Astrocyte (in vitro differentiated cells and primary cell): ENCODE results near the gene CDC14B.

Source experiments
- CTCF ChIP-seq: IDR thresholded peaks from 2 replicates; pipeline ENCODE4 v1.5.1; 2011; ENCODE audit warnings: low read depth, mild to moderate bottlenecking, inconsistent platforms, low read length, moderate library complexity; ENCODE audit not compliant: insufficient read depth
- EZH2 ChIP-seq: IDR thresholded peaks from 2 replicates; pipeline ENCODE4 v1.6.1; 2012; ENCODE audit warnings: mild to moderate bottlenecking, low read length, inconsistent platforms; ENCODE audit not compliant: insufficient read depth

- TF ChIP-seq CTCF = no peak
- no peak for TF ChIP-seq EZH2
These were observed 2.0 kb downstream of the CDC14B start for GRCh38 chr9:96617439-96618185.
